CD4-positive, alpha-beta T cell treated with Interleukin-17A for 1 hour (primary cell): ENCODE measurements around the gene SPANXN3.
"Not testable (repeated sequence)": the region's sequence is repeated elsewhere in the genome, so short reads cannot be mapped to it uniquely, and the experiment has no call there.

Experiments used
- DNase-seq: peaks from one replicate; pipeline ENCODE4 v3.0.0-alpha.2; 2020

SPANXN3 gene

GRCh38 chrX:143517375-143517774 lies at the start of gene SPANXN3:
TSS of gene SPANXN3 (minus strand) at chrX:143517475. CDS start at chrX:143517391, 84 bp downstream.
- not testable (repeated sequence) for DNase-seq

DNA sequence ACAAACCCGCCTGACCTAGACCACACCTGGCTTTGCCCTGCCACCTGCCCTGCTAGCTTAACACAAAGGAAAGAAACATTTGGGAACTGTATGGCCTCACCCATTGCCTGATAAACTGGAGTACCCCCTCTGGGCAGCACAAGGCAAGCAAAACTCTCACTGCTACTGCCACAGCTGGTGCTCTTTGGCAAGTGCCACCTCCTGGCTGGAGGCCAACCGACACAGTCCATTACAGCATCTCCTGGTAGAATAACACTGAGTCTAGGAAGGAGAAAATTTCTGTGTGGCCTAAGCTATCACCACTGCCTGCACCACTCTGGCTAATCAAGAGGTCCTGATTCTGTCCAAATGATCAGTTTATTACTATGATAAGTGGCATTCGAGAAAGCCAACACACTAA lies 18.9 kb upstream of the SPANXN3 start:
- no peak for DNase-seq

GRCh38 chrX:143502196-143502595 lies 15.1 kb downstream of the SPANXN3 start:
- DNase-seq = not testable (repeated sequence)

- no peak for DNase-seq
Observed at GRCh38 chrX:143500751-143501150, 16.5 kb downstream of the SPANXN3 start.

- no peak for DNase-seq
Observed at GRCh38 chrX:143486105-143486504, 31.2 kb downstream of the SPANXN3 start.

DNA sequence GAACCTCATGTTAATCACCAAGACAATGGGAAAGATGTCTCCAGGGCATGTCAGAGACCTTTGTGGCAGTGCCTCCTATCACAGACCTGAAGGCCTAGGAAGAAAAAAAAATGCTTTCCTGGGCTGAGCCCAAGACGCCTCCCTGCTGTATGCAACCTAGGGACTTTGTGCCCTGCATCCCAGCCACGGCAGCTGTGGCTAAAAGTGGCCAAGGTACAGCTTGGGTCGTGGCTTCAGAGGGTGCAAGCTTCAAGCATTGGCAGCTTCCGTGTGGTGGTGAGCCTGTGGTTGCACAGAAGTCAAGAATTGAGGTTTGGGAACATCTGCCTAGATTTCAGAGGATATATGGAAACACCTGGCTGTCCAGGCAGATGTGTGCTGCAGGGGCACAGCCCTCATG lies 40.5 kb downstream of the SPANXN3 start:
- no peak for DNase-seq

GRCh38 chrX:143472347-143472938 lies 44.8 kb downstream of the SPANXN3 start:
- no peak for DNase-seq

GRCh38 chrX:143466130-143466529 lies 51.1 kb downstream of the SPANXN3 start:
- no peak for DNase-seq

- no peak for DNase-seq
Observed at GRCh38 chrX:143462696-143463095, 54.6 kb downstream of the SPANXN3 start.

- no peak for DNase-seq
Observed at GRCh38 chrX:143461606-143462005, 55.7 kb downstream of the SPANXN3 start.
